IgD-negative memory B cell (primary cell): ENCODE results near the gene PRPF6. TPM values are rescaled to one million over a fixed set of nuclear protein-coding genes. Genes with fewer than 3 reads are reported as not detected.

ENCODE experiments used
- H3K27ac Mint-ChIP-seq, 3 donors: one replicate each; pipeline ENCODE4 v1.8.0; 2020 to 2022; ENCODE audit warnings: mild to moderate bottlenecking in 3 of 3, mixed read lengths in 3 of 3, moderate library complexity in 1 of 3
- H3K27me3 Mint-ChIP-seq: one replicate; pipeline ENCODE4 v1.8.0; 2021; ENCODE audit warnings: mixed read lengths
- H3K36me3 Mint-ChIP-seq: one replicate; pipeline ENCODE4 v1.8.0; 2020; ENCODE audit warnings: mild to moderate bottlenecking, mixed read lengths
- H3K4me1 Mint-ChIP-seq, 3 donors: one replicate each; pipeline ENCODE4 v1.8.0; 2020 to 2022; ENCODE audit warnings: mixed read lengths in 3 of 3, mild to moderate bottlenecking in 1 of 3
- H3K4me3 Mint-ChIP-seq, 4 donors: one replicate each; pipeline ENCODE4 v1.8.0; 2020 to 2022; ENCODE audit warnings: mild to moderate bottlenecking in 4 of 4, mixed read lengths in 4 of 4, moderate library complexity in 3 of 4
- H3K9me3 Mint-ChIP-seq, 3 donors: one replicate each; pipeline ENCODE4 v1.8.0; 2020 to 2021; ENCODE audit warnings: mixed read lengths in 3 of 3, mild to moderate bottlenecking in 1 of 3
- polyA plus RNA-seq: library from polyadenylated mRNA; unstranded; fragments of 300-500 nt; fragmentation: Illumina TruSeq; gene quantifications from one replicate; pipeline ENCODE4 v1.2.3, GENCODE V29; 2021

The PRPF6 gene
- polyA plus RNA-seq, 1 donor from 2014 or later, result 106 TPM

GRCh38 chr20:63942250-63942951 is 38.5 kb upstream of the PRPF6 start:
- Mint-ChIP-seq H3K9me3 (no peaks in the 10 kb centered on the region), H3K4me3 (peak overlapping the region in 1 of 4 donors; percentile 70)

DNA sequence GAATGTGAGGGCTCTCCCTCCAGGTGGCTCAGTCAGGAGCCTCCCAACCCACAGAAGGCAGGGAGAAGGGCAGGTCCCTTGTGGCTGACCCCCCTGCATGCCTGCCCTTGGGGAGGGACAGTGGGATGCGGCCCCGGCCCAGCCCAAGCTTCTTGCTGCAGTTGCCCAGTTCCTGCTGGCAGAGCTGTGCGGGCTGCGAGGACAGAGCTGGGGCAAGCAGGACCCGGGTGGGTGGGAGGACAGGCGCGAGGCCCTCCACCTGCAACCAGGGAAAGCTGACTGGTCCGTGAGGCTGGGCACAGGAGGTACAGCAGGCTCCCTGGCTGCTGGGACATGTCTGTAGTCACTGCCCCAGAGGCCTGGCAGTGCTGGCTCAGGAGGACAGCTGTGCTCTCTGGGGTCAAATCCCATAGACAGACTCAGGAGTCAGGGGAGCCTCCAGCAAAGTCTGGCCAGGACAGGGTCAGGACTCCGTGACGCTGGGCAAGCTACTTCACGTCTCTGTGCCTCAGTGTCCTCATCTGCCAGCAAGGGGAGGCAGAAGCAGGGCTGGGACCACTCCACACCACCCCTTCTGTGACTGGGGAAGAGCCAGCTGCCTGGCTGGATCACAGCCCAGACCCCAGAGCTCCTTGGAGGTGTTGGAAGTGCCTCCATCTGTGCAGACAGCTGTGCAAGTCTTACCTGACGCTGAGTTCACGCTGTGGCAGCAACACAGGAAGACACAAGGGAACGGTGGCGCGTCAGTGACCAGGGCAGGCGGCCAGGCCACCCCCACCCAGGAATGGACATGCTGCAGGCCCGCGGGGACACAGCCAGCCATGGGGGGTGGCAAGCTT is 37.7 kb upstream of the PRPF6 start:
- no peaks in the 10 kb centered on the region for H3K36me3 Mint-ChIP-seq
- H3K27me3 Mint-ChIP-seq, result no peaks in the 10 kb centered on the region
- no peaks in the 10 kb centered on the region for H3K9me3 Mint-ChIP-seq
- no peak overlapping the region for H3K27ac Mint-ChIP-seq
- peaks cover 12 to 20% (median 15%) of the 10 kb centered on the region in 3 donors for H3K4me1 Mint-ChIP-seq
- H3K4me3 Mint-ChIP-seq, result no peak overlapping the region

More at GRCh38 chr20:63942250-63942951, 38.5 kb upstream of the PRPF6 start:
- Mint-ChIP-seq H3K27ac (peak overlapping the region in 2 of 3 donors; percentile 47 to 91), H3K36me3 (no peaks in the 10 kb centered on the region), H3K27me3 (no peaks in the 10 kb centered on the region), H3K4me1 (peaks cover 6 to 12% (median 8%) of the 10 kb centered on the region in 3 donors)

DNA sequence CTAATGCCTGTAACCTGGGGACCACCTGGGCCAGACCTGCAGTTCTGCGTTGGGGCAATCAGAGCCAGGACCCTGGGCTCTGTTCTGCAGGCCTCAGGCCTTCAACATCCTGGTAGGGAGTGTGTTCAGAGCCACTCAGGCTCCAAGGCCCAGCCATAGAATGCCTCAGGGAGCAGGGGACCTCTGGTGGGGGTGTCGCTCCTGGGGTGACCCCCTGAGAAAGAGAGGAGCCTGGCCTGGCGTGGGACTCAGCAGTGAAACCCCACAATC is 37.2 kb upstream of the PRPF6 start:
- Mint-ChIP-seq H3K27ac (no peak overlapping the region), H3K9me3 (no peaks in the 10 kb centered on the region), H3K4me1 (peaks cover 17 to 24% (median 18%) of the 10 kb centered on the region in 3 donors), H3K4me3 (no peak overlapping the region), H3K27me3 (no peaks in the 10 kb centered on the region), H3K36me3 (no peaks in the 10 kb centered on the region)

DNA sequence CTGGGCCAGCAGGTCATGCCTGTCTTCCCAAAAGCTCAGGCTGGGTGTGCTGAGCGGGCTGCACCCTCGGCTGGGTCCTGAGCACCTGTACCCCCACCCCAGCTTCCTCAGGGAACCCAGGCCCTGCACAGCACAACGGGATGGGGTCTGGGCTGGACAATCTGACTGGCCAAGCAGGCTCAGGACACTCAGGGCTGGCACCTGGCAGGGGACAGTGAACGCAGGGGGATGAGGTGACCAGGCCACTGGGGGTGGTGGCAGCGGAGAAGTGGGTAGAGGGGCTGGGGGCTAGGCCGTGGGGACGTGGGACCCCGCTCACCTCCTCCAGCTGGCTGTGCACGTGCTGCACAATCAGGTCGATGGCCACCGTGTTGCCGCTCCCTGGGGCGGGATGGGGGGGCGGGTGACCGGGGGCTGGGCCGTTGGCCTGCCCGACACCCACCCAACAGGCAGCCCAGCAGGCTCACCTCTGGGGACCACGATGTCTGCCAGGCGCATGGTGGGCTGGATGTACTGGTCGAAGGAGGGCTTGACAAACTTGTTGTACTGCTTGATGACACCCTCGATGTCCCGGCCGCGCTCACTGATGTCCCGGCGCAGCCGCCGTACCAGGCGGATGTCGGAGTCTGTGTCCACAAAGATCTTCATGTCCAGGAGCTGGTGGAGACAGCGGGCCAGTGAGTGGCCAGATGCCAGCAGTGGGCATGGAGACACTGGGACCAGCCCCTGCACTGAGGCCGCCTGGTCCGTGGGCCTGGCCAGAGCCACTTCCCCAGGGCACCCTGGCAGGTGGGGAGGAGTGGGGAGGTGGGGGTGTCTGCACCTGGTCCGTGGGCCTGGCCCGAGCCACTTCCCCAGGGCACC is 36.6 kb upstream of the PRPF6 start:
- Mint-ChIP-seq H3K27ac (no peak overlapping the region), H3K4me1 (peaks cover 21 to 30% (median 24%) of the 10 kb centered on the region in 3 donors), H3K9me3 (no peaks in the 10 kb centered on the region), H3K4me3 (no peak overlapping the region), H3K36me3 (no peaks in the 10 kb centered on the region), H3K27me3 (no peaks in the 10 kb centered on the region)

GRCh38 chr20:63945031-63945658 is 35.8 kb upstream of the PRPF6 start:
- Mint-ChIP-seq H3K36me3 (no peaks in the 10 kb centered on the region), H3K27me3 (no peaks in the 10 kb centered on the region), H3K4me3 (no peak overlapping the region), H3K27ac (peak overlapping the region in 2 of 3 donors; percentile 48 to 73), H3K4me1 (peaks cover 26 to 33% (median 29%) of the 10 kb centered on the region in 3 donors), H3K9me3 (no peaks in the 10 kb centered on the region)

- no peaks in the 10 kb centered on the region for H3K9me3 Mint-ChIP-seq
- H3K27me3 Mint-ChIP-seq, result no peaks in the 10 kb centered on the region
- H3K36me3 Mint-ChIP-seq, result no peaks in the 10 kb centered on the region
- peak overlapping the region in 1 of 4 donors; percentile 68 for H3K4me3 Mint-ChIP-seq
- peaks cover 29 to 34% (median 33%) of the 10 kb centered on the region in 3 donors for H3K4me1 Mint-ChIP-seq
- H3K27ac Mint-ChIP-seq, result peak overlapping the region in 2 of 3 donors; percentile 91 to 95
Observed at GRCh38 chr20:63945921-63946920, 34.7 kb upstream of the PRPF6 start.

- H3K4me1 Mint-ChIP-seq, result peaks cover 31 to 37% (median 34%) of the 10 kb centered on the region in 3 donors
- H3K36me3 Mint-ChIP-seq, result no peaks in the 10 kb centered on the region
- H3K27ac Mint-ChIP-seq, result peak overlapping the region; percentile 80 to 95 (median 91)
- H3K4me3 Mint-ChIP-seq, result peak overlapping the region in 3 of 4 donors; percentile 68 to 95 (median 81)
- H3K27me3 Mint-ChIP-seq, result no peaks in the 10 kb centered on the region
- no peaks in the 10 kb centered on the region for H3K9me3 Mint-ChIP-seq
Observed at GRCh38 chr20:63946986-63947637, 33.8 kb upstream of the PRPF6 start.

DNA sequence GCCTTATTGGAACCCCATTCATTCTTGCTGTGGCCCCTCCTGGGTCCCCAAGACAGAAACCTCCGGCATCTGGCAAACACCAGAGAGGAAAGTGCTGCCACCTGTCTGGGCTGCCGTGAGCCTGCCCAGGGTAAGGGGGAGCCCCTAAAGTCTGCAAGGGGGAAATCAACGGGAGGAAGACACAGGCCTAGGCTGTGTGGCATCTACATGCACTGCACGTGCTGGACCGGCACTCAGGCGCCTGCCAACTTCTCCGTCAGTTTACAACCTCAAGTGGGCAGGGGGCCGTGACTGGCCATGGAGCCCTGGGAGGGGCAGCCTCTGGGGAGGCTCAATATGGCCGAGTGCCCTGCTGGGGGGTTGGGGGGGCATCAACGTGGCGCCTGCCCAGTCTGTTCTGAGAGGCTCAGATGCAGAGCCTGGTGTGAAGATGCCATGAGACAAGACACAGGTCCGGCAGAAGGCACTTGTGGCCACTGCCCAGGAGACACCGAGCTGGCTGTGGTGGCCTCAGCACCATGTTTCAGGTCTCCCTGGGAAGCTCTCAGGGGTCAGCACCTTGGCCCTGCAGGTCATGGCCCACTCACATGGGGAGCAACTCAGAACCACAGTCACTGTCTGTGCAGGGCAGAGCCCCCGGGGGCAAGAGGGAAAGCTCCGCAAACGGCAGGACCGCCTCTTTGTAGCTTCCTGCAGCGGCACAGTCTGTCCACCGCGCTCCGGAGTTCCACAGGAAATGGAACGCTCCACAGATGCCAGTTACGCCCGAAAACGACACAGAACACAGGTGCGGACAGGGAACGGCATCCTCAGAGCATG is 33.1 kb upstream of the PRPF6 start:
- Mint-ChIP-seq H3K36me3 (no peaks in the 10 kb centered on the region), H3K4me1 (peaks cover 31 to 39% (median 36%) of the 10 kb centered on the region in 3 donors), H3K27ac (peak overlapping the region; percentile 91 to 99 (median 95)), H3K9me3 (no peaks in the 10 kb centered on the region), H3K4me3 (peak overlapping the region; percentile 41 to 95 (median 93)), H3K27me3 (no peaks in the 10 kb centered on the region)

DNA sequence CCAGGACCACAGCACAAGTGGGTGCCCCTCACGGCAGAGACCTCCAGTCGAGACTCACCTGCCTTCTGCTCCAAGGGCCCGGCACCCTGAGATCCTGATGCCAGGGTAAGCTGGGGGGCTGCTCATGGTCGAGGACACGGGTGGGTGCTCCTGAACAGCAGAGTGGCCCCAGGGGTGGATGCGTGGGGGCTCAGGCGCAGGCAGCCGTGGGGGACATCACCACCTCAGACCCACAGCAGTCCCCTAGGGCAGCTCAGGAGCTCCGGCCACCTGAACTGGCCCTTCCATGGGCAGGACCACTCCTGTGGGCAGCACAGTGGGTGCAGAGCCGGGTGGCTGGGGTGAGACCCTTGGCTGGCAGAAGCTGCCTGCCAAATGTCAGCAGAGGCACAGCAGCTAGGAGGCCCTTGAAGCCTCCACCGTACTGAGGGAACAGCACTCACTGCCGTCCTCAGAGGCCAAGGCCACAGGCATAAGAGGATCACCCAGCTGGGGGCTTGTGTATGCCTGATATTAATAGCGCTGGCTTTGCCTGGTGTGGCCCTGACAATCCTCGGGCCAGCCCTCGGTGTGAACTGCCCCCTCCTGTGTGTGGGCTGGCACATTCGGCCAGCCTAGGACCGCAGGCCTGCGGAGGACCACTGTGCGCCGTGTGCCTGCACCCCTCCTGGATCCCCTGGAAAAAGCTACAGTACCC is 30.1 kb upstream of the PRPF6 start:
- Mint-ChIP-seq H3K36me3 (no peaks in the 10 kb centered on the region), H3K4me1 (peaks cover 39 to 53% (median 47%) of the 10 kb centered on the region in 3 donors), H3K9me3 (no peaks in the 10 kb centered on the region), H3K27me3 (no peaks in the 10 kb centered on the region), H3K27ac (peak overlapping the region in 2 of 3 donors; percentile 80 to 95), H3K4me3 (peak overlapping the region; percentile 32 to 95 (median 56))

GRCh38 chr20:63951398-63952209 is 29.3 kb upstream of the PRPF6 start:
- Mint-ChIP-seq H3K27me3 (no peaks in the 10 kb centered on the region), H3K36me3 (no peaks in the 10 kb centered on the region), H3K4me3 (peak overlapping the region; percentile 34 to 95 (median 79)), H3K4me1 (peaks cover 39 to 53% (median 47%) of the 10 kb centered on the region in 3 donors), H3K9me3 (no peaks in the 10 kb centered on the region), H3K27ac (peak overlapping the region in 1 of 3 donors; percentile 95)

DNA sequence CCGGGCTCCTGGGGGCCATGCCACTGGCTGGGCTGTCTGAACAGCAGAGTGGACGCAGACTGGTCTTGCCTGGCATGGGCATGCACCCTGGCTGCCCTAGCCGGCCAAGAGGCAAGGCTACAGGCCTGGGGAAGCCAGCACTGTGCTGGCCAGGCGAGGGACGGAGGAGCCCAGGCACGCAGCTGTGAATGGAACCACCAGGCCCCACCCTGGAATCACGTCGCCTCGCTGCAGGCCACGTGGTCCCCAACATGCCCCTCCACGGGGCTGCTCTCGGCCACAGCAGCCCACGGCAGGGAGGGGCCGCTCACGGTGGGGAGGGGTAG is 28.8 kb upstream of the PRPF6 start:
- Mint-ChIP-seq H3K9me3 (no peaks in the 10 kb centered on the region), H3K36me3 (no peaks in the 10 kb centered on the region), H3K27ac (peak overlapping the region in 1 of 3 donors; percentile 95), H3K4me1 (peaks cover 36 to 49% (median 45%) of the 10 kb centered on the region in 3 donors), H3K27me3 (no peaks in the 10 kb centered on the region), H3K4me3 (peak overlapping the region in 2 of 4 donors; percentile 84 to 95)
